Ovary (tissue), 3 donors: ENCODE results near the gene FAM170B.

Source experiments
- POLR2A ChIP-seq: fragments of 450-650 bp; IDR thresholded peaks from one replicate; pipeline ENCODE4 v1.6.1; 2017; ENCODE audit warnings: antibody characterized with exemption, mild to moderate bottlenecking, moderate library complexity
- TF ChIP-seq, protein P1 (sequence below), 3 donors: fragments of 450-650 bp in 2 of 3; fragments of 200-600 bp in 1 of 3; IDR thresholded peaks; one replicate each; pipeline versions ENCODE4 v1.5.1 to v1.8.0; 2016 to 2022; ENCODE audit warnings: antibody characterized with exemption in 3 of 3, mild to moderate bottlenecking in 1 of 3
- donor health status: DM: no; HTN: no; CAD: no.

DNA sequence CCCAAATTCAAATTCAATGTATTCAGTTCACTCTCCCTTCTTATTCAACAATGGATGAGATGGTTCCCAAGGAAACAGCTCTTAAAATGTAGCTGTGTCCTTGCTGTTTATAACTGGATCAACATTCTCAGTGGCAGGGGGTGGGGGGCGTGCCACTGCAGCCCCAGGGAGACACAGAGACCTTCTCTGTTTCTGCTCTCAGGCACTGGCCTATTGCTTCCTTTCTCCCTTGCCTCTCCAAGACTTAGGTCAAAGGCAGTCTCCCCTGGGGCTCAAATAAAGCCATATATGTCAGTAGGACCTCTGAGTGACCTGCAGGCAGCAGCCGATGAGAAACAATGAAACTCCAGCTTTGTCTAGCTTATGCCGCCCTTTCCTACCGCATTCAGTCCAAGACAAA lies 39.2 kb downstream of the FAM170B start:
- no peak for TF ChIP-seq POLR2A
- TF ChIP-seq, protein P1, sequence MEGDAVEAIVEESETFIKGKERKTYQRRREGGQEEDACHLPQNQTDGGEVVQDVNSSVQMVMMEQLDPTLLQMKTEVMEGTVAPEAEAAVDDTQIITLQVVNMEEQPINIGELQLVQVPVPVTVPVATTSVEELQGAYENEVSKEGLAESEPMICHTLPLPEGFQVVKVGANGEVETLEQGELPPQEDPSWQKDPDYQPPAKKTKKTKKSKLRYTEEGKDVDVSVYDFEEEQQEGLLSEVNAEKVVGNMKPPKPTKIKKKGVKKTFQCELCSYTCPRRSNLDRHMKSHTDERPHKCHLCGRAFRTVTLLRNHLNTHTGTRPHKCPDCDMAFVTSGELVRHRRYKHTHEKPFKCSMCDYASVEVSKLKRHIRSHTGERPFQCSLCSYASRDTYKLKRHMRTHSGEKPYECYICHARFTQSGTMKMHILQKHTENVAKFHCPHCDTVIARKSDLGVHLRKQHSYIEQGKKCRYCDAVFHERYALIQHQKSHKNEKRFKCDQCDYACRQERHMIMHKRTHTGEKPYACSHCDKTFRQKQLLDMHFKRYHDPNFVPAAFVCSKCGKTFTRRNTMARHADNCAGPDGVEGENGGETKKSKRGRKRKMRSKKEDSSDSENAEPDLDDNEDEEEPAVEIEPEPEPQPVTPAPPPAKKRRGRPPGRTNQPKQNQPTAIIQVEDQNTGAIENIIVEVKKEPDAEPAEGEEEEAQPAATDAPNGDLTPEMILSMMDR (IDR thresholded peaks at IDR 0.05), result no peak
